ENCODE results near the gene TMEM184C. TPM values are rescaled to one million over a fixed set of nuclear protein-coding genes. Genes with fewer than 3 reads are reported as not detected.

The TMEM184C gene
- total RNA-seq, 1 experiment from 2014 or later, result 24.6 TPM

DNA sequence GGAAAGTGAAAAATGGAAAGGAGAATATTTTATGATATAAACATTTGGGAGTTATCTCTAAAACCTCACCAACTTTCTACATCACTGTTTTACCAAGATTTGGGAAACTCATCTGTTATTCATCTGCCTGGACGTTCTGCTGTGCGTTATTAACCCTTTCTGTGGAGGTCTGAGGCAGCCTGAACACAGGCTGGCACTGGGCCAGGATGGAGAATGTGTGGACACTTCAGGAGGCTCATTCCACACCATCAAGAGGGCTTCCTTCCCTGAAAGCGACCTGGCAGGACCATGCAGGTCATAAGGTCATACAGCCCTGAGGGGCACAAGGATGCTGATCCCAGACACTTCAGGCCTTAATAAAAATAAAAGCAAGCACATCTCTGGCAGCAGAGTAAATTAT is 31.2 kb upstream of the TMEM184C start:
- Histone ChIP-seq H3K79me2 (ENCODE audit: insufficient read depth, low read length) (no peaks in the 10 kb centered on the region), H2AFZ (ENCODE audit: low read depth, low read length, poor library complexity, severe bottlenecking) (no peak overlapping the region), H3K9me3 (ENCODE audit: control insufficient read depth in 1 of 2, insufficient read depth in 1 of 2, low read depth in 1 of 2, low read length in 2 of 2) (no peaks in the 10 kb centered on the region), H3K9me2 (ENCODE audit: insufficient read depth) (no peaks in the 10 kb centered on the region), H4K20me1 (ENCODE audit: insufficient read depth) (no peaks in the 10 kb centered on the region), H3K4me1 (ENCODE audit: control insufficient read depth in 1 of 2, insufficient read depth in 2 of 2, low read length in 2 of 2) (no peaks in the 10 kb centered on the region), H3K9ac (ENCODE audit: low read length) (no peak overlapping the region), H3K36me3 (ENCODE audit: control insufficient read depth in 1 of 2, insufficient read depth in 2 of 2, low read length in 2 of 2) (no peaks in the 10 kb centered on the region), H3K27me3 (ENCODE audit: insufficient read depth, low read length) (no peaks in the 10 kb centered on the region), H3K27ac (ENCODE audit: low read depth, low read length) (no peak overlapping the region), H3K4me2 (ENCODE audit: low read length) (no peak overlapping the region), H3K4me3 (replicated peaks in 1 of 2; ENCODE audit: low read depth in 1 of 2, low read length in 2 of 2) (no peak overlapping the region)
- intact Hi-C loops (cut with micrococcal nuclease), result no loop called here
- DNase-seq (ENCODE audit: low read depth, low spot score) (no peak), ATAC-seq (no peak)
- ChIA-PET POLR2A (no interaction called here), CTCF (interaction anchor here (1.5 kb wide), 1 partner anchor 489 kb away, joined by 4 read pairs; no protein-coding TSS in a partner anchor), RAD21 (ENCODE audit: low non-redundant PET in 1 of 2, low total read pairs in 2 of 2, uncharacterized antibody in 2 of 2, unreplicated experiment in 2 of 2) (no interaction called here)
- no TSS peak for BruUV-seq (replicated peaks)
- no peak for TF ChIP-seq TCF7L2 (IDR thresholded peaks at IDR 0.05; ENCODE audit: borderline replicate concordance, extremely low read depth, insufficient read depth, insufficient read length)
- TF ChIP-seq, protein P1, sequence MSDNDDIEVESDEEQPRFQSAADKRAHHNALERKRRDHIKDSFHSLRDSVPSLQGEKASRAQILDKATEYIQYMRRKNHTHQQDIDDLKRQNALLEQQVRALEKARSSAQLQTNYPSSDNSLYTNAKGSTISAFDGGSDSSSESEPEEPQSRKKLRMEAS (IDR thresholded peaks at IDR 0.05), result no peak
- TF ChIP-seq, protein P2, sequence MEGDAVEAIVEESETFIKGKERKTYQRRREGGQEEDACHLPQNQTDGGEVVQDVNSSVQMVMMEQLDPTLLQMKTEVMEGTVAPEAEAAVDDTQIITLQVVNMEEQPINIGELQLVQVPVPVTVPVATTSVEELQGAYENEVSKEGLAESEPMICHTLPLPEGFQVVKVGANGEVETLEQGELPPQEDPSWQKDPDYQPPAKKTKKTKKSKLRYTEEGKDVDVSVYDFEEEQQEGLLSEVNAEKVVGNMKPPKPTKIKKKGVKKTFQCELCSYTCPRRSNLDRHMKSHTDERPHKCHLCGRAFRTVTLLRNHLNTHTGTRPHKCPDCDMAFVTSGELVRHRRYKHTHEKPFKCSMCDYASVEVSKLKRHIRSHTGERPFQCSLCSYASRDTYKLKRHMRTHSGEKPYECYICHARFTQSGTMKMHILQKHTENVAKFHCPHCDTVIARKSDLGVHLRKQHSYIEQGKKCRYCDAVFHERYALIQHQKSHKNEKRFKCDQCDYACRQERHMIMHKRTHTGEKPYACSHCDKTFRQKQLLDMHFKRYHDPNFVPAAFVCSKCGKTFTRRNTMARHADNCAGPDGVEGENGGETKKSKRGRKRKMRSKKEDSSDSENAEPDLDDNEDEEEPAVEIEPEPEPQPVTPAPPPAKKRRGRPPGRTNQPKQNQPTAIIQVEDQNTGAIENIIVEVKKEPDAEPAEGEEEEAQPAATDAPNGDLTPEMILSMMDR (IDR thresholded peaks at IDR 0.05 in 2 of 3, conservative IDR thresholded peaks at IDR 0.05 in 1 of 3; ENCODE audit: borderline replicate concordance in 1 of 3, insufficient read depth in 1 of 3, low read depth in 2 of 3, low read length in 2 of 3), result no peak
- no peak for TF ChIP-seq CBX3 (IDR thresholded peaks at IDR 0.05; ENCODE audit: low read depth)
- TF ChIP-seq, protein P3, sequence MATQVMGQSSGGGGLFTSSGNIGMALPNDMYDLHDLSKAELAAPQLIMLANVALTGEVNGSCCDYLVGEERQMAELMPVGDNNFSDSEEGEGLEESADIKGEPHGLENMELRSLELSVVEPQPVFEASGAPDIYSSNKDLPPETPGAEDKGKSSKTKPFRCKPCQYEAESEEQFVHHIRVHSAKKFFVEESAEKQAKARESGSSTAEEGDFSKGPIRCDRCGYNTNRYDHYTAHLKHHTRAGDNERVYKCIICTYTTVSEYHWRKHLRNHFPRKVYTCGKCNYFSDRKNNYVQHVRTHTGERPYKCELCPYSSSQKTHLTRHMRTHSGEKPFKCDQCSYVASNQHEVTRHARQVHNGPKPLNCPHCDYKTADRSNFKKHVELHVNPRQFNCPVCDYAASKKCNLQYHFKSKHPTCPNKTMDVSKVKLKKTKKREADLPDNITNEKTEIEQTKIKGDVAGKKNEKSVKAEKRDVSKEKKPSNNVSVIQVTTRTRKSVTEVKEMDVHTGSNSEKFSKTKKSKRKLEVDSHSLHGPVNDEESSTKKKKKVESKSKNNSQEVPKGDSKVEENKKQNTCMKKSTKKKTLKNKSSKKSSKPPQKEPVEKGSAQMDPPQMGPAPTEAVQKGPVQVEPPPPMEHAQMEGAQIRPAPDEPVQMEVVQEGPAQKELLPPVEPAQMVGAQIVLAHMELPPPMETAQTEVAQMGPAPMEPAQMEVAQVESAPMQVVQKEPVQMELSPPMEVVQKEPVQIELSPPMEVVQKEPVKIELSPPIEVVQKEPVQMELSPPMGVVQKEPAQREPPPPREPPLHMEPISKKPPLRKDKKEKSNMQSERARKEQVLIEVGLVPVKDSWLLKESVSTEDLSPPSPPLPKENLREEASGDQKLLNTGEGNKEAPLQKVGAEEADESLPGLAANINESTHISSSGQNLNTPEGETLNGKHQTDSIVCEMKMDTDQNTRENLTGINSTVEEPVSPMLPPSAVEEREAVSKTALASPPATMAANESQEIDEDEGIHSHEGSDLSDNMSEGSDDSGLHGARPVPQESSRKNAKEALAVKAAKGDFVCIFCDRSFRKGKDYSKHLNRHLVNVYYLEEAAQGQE (IDR thresholded peaks at IDR 0.05; ENCODE audit: low read depth), result no peak
- TF ChIP-seq CEBPB (IDR thresholded peaks at IDR 0.05; ENCODE audit: low read depth), result no peak
- TF ChIP-seq SRF (IDR thresholded peaks at IDR 0.05; ENCODE audit: low read depth), result no peak
- no peak for TF ChIP-seq EGR1 (IDR thresholded peaks at IDR 0.05; ENCODE audit: low read depth)
- TF ChIP-seq, protein P4, sequence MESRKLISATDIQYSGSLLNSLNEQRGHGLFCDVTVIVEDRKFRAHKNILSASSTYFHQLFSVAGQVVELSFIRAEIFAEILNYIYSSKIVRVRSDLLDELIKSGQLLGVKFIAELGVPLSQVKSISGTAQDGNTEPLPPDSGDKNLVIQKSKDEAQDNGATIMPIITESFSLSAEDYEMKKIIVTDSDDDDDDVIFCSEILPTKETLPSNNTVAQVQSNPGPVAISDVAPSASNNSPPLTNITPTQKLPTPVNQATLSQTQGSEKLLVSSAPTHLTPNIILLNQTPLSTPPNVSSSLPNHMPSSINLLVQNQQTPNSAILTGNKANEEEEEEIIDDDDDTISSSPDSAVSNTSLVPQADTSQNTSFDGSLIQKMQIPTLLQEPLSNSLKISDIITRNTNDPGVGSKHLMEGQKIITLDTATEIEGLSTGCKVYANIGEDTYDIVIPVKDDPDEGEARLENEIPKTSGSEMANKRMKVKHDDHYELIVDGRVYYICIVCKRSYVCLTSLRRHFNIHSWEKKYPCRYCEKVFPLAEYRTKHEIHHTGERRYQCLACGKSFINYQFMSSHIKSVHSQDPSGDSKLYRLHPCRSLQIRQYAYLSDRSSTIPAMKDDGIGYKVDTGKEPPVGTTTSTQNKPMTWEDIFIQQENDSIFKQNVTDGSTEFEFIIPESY (IDR thresholded peaks at IDR 0.05; ENCODE audit: extremely low read depth, insufficient replicate concordance, low read length), result no peak
- TF ChIP-seq, protein P5, sequence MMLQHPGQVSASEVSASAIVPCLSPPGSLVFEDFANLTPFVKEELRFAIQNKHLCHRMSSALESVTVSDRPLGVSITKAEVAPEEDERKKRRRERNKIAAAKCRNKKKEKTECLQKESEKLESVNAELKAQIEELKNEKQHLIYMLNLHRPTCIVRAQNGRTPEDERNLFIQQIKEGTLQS (IDR thresholded peaks at IDR 0.05), result no peak
- TF ChIP-seq EZH2 (IDR thresholded peaks at IDR 0.05), result no peak
